ENCODE data around the gene AMACR. TPM values are rescaled to one million over a fixed set of nuclear protein-coding genes. Genes with fewer than 3 reads are reported as not detected.

AMACR gene
- total and polyA plus RNA-seq, 10 donors = 3.1 to 9.9 (median 8.9) TPM

GRCh38 chr5:34037726-34038125 lies 29.9 kb upstream of the AMACR start:
- peak overlapping the region in 1 of 8 donors; percentile 4 for H3K27ac ChIP-seq
- no peak for TF ChIP-seq POLR2A (IDR thresholded peaks at IDR 0.05)
- no peak for TF ChIP-seq POLR2AphosphoS5 (IDR thresholded peaks at IDR 0.05)
- no peak for TF ChIP-seq CTCF (IDR thresholded peaks at IDR 0.05 in 8 of 11, conservative IDR thresholded peaks at IDR 0.05 in 3 of 11)
- peaks cover 0 to 16% (median 11%) of the 10 kb centered on the region in 6 donors for H3K4me1 ChIP-seq
- WGBS, 5 donors = 80 to 94% (median 89%) methylated on average over 3 of the region's 3 CpGs
- H3K27me3 ChIP-seq (replicated peaks in 1 of 7) = no peaks in the 10 kb centered on the region
- H3K36me3 ChIP-seq = peaks cover 0 to 31% (median 7%) of the 10 kb centered on the region in 6 donors
- DNase-seq = no peak
- no peak overlapping the region for H3K4me3 ChIP-seq
- no peaks in the 10 kb centered on the region for H3K9me3 ChIP-seq
- intact Hi-C loops (cut with DNase I; ENCODE audit: low total_unique reads) = no loop called here

GRCh38 chr5:34035756-34036155 lies 27.9 kb upstream of the AMACR start:
- intact Hi-C loops (cut with DNase I; ENCODE audit: low total_unique reads) = no loop called here
- no peaks in the 10 kb centered on the region for H3K9me3 ChIP-seq
- H3K27me3 ChIP-seq (replicated peaks in 1 of 7) = no peaks in the 10 kb centered on the region
- peaks cover 0 to 40% (median 7%) of the 10 kb centered on the region in 6 donors for H3K36me3 ChIP-seq
- TF ChIP-seq CTCF (IDR thresholded peaks at IDR 0.05 in 8 of 11, conservative IDR thresholded peaks at IDR 0.05 in 3 of 11) = no peak
- TF ChIP-seq POLR2AphosphoS5 (IDR thresholded peaks at IDR 0.05) = no peak
- TF ChIP-seq POLR2A (IDR thresholded peaks at IDR 0.05) = no peak
- no peaks in the 10 kb centered on the region for H3K4me1 ChIP-seq
- WGBS, 5 donors = 63 to 75% (median 74%) methylated on average over 2 of the region's 2 CpGs
- H3K27ac ChIP-seq = no peak overlapping the region
- no peak for DNase-seq
- no peak overlapping the region for H3K4me3 ChIP-seq

DNA sequence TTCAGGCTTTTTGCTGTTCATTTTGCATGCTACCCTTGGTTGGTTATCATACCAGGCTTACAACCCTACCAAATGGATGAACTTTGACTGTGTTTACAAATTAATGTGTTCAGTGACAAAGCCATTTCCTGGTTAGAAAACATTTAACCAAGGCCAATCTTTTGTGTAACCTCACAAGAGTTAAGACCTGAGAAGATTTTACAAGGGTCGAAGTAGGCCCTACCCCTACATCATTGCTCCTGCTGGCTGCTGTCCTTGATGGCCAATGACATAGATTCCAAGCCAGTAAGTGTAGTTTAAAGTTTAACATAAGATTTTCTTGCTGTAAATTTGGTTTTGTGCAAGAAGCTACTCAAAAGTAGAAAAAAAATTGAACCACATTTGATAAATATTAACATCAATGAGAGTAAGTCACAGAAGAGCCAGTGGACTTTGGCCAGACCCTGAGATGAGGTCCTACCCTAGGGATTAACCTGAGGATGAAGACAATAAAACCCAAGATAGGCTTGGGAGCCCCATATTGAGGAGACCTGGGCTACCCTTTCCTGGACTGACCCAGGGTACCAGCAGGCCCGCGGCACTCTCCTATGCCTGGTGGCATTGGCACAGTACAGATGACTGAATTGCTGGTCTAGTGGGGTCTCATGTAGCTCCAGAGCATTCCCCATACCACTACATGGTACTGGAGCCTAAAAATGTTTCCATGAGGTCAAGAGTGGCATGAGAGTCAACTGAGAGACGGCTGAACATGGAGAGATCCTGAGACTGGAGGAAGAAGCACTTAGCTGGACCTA lies 26.9 kb upstream of the AMACR start:
- H3K4me1 ChIP-seq = no peaks in the 10 kb centered on the region
- DNase-seq = no peak
- H3K9me3 ChIP-seq = no peaks in the 10 kb centered on the region
- no peaks in the 10 kb centered on the region for H3K27me3 ChIP-seq (replicated peaks in 1 of 7)
- H3K27ac ChIP-seq = no peak overlapping the region
- intact Hi-C loops (cut with DNase I; ENCODE audit: low total_unique reads) = no loop called here
- 94 to 99% (median 97%) methylated on average over 4 of the region's 4 CpGs for WGBS, 5 donors
- H3K36me3 ChIP-seq = peaks cover 0 to 40% (median 7%) of the 10 kb centered on the region in 6 donors
- TF ChIP-seq CTCF (IDR thresholded peaks at IDR 0.05 in 8 of 11, conservative IDR thresholded peaks at IDR 0.05 in 3 of 11) (no peak), POLR2AphosphoS5 (IDR thresholded peaks at IDR 0.05) (no peak), POLR2A (IDR thresholded peaks at IDR 0.05) (no peak)
- no peak overlapping the region for H3K4me3 ChIP-seq

GRCh38 chr5:34031966-34032365 lies 24.1 kb upstream of the AMACR start:
- Histone ChIP-seq H3K4me1 (no peaks in the 10 kb centered on the region), H3K27me3 (replicated peaks in 1 of 7) (no peaks in the 10 kb centered on the region), H3K27ac (no peak overlapping the region), H3K36me3 (peaks cover 0 to 56% (median 7%) of the 10 kb centered on the region in 6 donors), H3K9me3 (no peaks in the 10 kb centered on the region), H3K4me3 (no peak overlapping the region)
- intact Hi-C loops (cut with DNase I; ENCODE audit: low total_unique reads) = no loop called here
- no peak for TF ChIP-seq POLR2A (IDR thresholded peaks at IDR 0.05)
- no peak for TF ChIP-seq POLR2AphosphoS5 (IDR thresholded peaks at IDR 0.05)
- no peak for TF ChIP-seq CTCF (IDR thresholded peaks at IDR 0.05 in 8 of 11, conservative IDR thresholded peaks at IDR 0.05 in 3 of 11)
- no peak for DNase-seq
- WGBS, 5 donors = 81 to 93% (median 88%) methylated on average over 3 of the region's 3 CpGs
